HG03108 (cell line): Measurements from ENCODE around the gene OR7C1.
"Not testable (repeated sequence)": the region's sequence is repeated elsewhere in the genome, so short reads cannot be mapped to it uniquely, and the experiment has no call there.

Experiments used
- ATAC-seq: cut with Tn5 transposase; IDR thresholded peaks from one replicate; pipeline ENCODE4 v1.9.1; 2021; ENCODE audit warnings: moderate library complexity; ENCODE audit not compliant: unreplicated experiment

OR7C1 gene

GRCh38 chr19:14835011-14835410 is at the start of gene OR7C1, which contains the start of gene OR7A5:
TSS of gene OR7C1 (minus strand) at chr19:14835185. CDS start at chr19:14800136, 35,049 bp downstream.
TSS of gene OR7A5 (minus strand) at chr19:14835185. CDS start at chr19:14828241, 6,944 bp downstream.
- ATAC-seq, result no peak

GRCh38 chr19:14871619-14872230 is 36.7 kb upstream of the OR7C1 start:
- ATAC-seq, result no peak

GRCh38 chr19:14868497-14868896 is 33.5 kb upstream of the OR7C1 start:
- ATAC-seq, result no peak

GRCh38 chr19:14848822-14849221 is 13.8 kb upstream of the OR7C1 start, which contains the start of gene OR7A10:
TSS of gene OR7A10 (minus strand) at chr19:14848922. CDS start at chr19:14841877, 7,045 bp downstream.
- ATAC-seq, result no peak

- ATAC-seq, result no peak
Measured at GRCh38 chr19:14843578-14843977, 8.6 kb upstream of the OR7C1 start.

- ATAC-seq, result no peak
Measured at GRCh38 chr19:14843169-14843568, 8.2 kb upstream of the OR7C1 start.

GRCh38 chr19:14840206-14840605 is 5.2 kb upstream of the OR7C1 start:
- no peak for ATAC-seq

GRCh38 chr19:14837391-14837790 is 2.4 kb upstream of the OR7C1 start:
- ATAC-seq, result no peak

GRCh38 chr19:14830702-14831101 is 4.3 kb downstream of the OR7C1 start:
- ATAC-seq, result no peak

- no peak for ATAC-seq
Measured at GRCh38 chr19:14826006-14826405, 9.0 kb downstream of the OR7C1 start.

- ATAC-seq, result no peak
Measured at GRCh38 chr19:14821937-14822336, 13.0 kb downstream of the OR7C1 start.

GRCh38 chr19:14818588-14818987 is 16.4 kb downstream of the OR7C1 start:
- no peak for ATAC-seq

- ATAC-seq, result no peak
Measured at GRCh38 chr19:14817052-14817451, 17.9 kb downstream of the OR7C1 start.

GRCh38 chr19:14814982-14815652 is 19.9 kb downstream of the OR7C1 start:
- ATAC-seq, result no peak

- no peak for ATAC-seq
Measured at GRCh38 chr19:14809272-14810057, 25.5 kb downstream of the OR7C1 start.

- no peak for ATAC-seq
Measured at GRCh38 chr19:14804765-14805164, 30.2 kb downstream of the OR7C1 start.

GRCh38 chr19:14798760-14799159 is 36.2 kb downstream of the OR7C1 start:
- ATAC-seq, result no peak

GRCh38 chr19:14796021-14796420 is 39.0 kb downstream of the OR7C1 start:
- ATAC-seq, result no peak

- ATAC-seq, result no peak
Measured at GRCh38 chr19:14795078-14795721, 39.8 kb downstream of the OR7C1 start.

GRCh38 chr19:14792250-14792649 is 42.7 kb downstream of the OR7C1 start:
- ATAC-seq, result not testable (repeated sequence)

GRCh38 chr19:14786421-14786851 is 48.5 kb downstream of the OR7C1 start:
- no peak for ATAC-seq
